ENCODE data around the gene LRRC63.
"Not testable (repeated sequence)": the region's sequence is repeated elsewhere in the genome, so short reads cannot be mapped to it uniquely, and the experiment has no call there.

Gene LRRC63

GRCh38 chr13:46267166-46267565, 55.4 kb downstream of the LRRC63 start:
- DNase-seq, result no peak

- no peak for DNase-seq
Measured at GRCh38 chr13:46270416-46270815, 58.7 kb downstream of the LRRC63 start.

GRCh38 chr13:46274094-46274698, 62.5 kb downstream of the LRRC63 start:
- no peak for DNase-seq

GRCh38 chr13:46278474-46278873, 66.7 kb downstream of the LRRC63 start:
- no peak for DNase-seq

GRCh38 chr13:46281779-46282178, 70.1 kb downstream of the LRRC63 start:
- DNase-seq, result no peak

- not testable (repeated sequence) for DNase-seq
Measured at GRCh38 chr13:46283912-46284824, 72.4 kb downstream of the LRRC63 start.

GRCh38 chr13:46286972-46287371, 75.2 kb downstream of the LRRC63 start:
- no peak for DNase-seq

GRCh38 chr13:46288570-46289259, 77.0 kb downstream of the LRRC63 start:
- DNase-seq, result peak; percentile 17

GRCh38 chr13:46289260-46289955, 77.7 kb downstream of the LRRC63 start:
- no peak for DNase-seq

- no peak for DNase-seq
Measured at GRCh38 chr13:46290434-46290833, 78.7 kb downstream of the LRRC63 start.

GRCh38 chr13:46293436-46293835, 81.7 kb downstream of the LRRC63 start:
- no peak for DNase-seq

GRCh38 chr13:46295491-46296114, 83.9 kb downstream of the LRRC63 start:
- DNase-seq, result no peak

- DNase-seq, result no peak
Measured at GRCh38 chr13:46296115-46296822, 84.5 kb downstream of the LRRC63 start.

- no peak for DNase-seq
Measured at GRCh38 chr13:46296921-46297320, 85.2 kb downstream of the LRRC63 start.

- DNase-seq, result no peak
Measured at GRCh38 chr13:46297361-46297811, 85.7 kb downstream of the LRRC63 start.

GRCh38 chr13:46303742-46304385, 92.1 kb downstream of the LRRC63 start:
- DNase-seq, result no peak

GRCh38 chr13:46304546-46304945, 92.8 kb downstream of the LRRC63 start:
- no peak for DNase-seq

GRCh38 chr13:46307554-46307953, 95.8 kb downstream of the LRRC63 start:
- DNase-seq, result no peak

- no peak for DNase-seq
Measured at GRCh38 chr13:46310066-46310465, 98.3 kb downstream of the LRRC63 start.

GRCh38 chr13:46311217-46311616, 99.5 kb downstream of the LRRC63 start:
- no peak for DNase-seq

- DNase-seq, result no peak
Measured at GRCh38 chr13:46313024-46313423, 101.3 kb downstream of the LRRC63 start.
